ENCODE results near the gene MGAT4B. TPM values are rescaled to one million over a fixed set of nuclear protein-coding genes. Genes with fewer than 3 reads are reported as not detected.

MGAT4B gene
- total RNA-seq, 2 experiments from 2014 or later = 61.1 to 96.5 TPM

DNA sequence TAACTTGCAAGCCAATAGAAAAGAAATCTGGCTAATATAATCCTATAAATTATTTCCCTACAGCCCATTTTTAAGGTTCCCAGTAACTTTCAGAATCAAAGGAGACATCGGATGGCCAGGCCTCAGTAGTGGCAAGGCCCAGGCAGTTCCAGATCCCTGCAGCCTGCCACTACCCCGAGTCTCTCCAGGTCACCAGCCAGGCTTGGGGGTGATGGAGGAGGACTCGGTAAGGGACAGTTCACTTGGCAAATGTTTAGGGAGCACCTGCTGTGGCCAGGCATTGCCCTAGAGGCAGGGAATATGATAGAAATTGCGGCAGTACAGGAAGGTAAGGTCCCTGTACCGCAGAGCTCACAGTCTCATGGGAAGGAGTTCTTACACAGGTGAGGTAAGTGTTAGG lies 28.1 kb downstream of the MGAT4B start:
- H3K4me2 ChIP-seq (ENCODE audit: low read length) = no peak overlapping the region
- no peaks in the 10 kb centered on the region for H4K20me1 ChIP-seq (ENCODE audit: insufficient read depth, low read length)
- intact Hi-C loops (cut with micrococcal nuclease; ENCODE audit: unreplicated experiment) = no loop called here
- H2AFZ ChIP-seq (ENCODE audit: low read length) = no peak overlapping the region
- peaks cover 53% of the 10 kb centered on the region for H3K36me3 ChIP-seq (ENCODE audit: insufficient read depth, low read length)
- TF ChIP-seq CTCF (conservative IDR thresholded peaks at IDR 0.05; ENCODE audit: low read length) (no peak), EZH2phosphoT487 (IDR thresholded peaks at IDR 0.05; ENCODE audit: borderline replicate concordance, low read depth, low read length) (no peak)
- no peaks in the 10 kb centered on the region for H3K4me1 ChIP-seq (ENCODE audit: insufficient read depth, low read length, poor library complexity, severe bottlenecking)
- DNase-seq (ENCODE audit: low spot score) = no peak
- POLR2A ChIA-PET = no interaction called here
- no peak overlapping the region for H3K4me3 ChIP-seq (ENCODE audit: low read depth, low read length, poor library complexity, severe bottlenecking)
- no peak overlapping the region for H3K27ac ChIP-seq (ENCODE audit: low read depth, low read length, poor library complexity, severe bottlenecking)
- no TSS peak for BruUV-seq (replicated peaks)
- H3K9me2 ChIP-seq (ENCODE audit: insufficient read depth, low read length) = no peaks in the 10 kb centered on the region
- H3K79me2 ChIP-seq (ENCODE audit: insufficient read depth, low read depth, low read length) = no peaks in the 10 kb centered on the region
- CTCF ChIA-PET (ENCODE audit: unreplicated experiment) = no interaction called here
- no peaks in the 10 kb centered on the region for H3K9me3 ChIP-seq (ENCODE audit: low read length)

DNA sequence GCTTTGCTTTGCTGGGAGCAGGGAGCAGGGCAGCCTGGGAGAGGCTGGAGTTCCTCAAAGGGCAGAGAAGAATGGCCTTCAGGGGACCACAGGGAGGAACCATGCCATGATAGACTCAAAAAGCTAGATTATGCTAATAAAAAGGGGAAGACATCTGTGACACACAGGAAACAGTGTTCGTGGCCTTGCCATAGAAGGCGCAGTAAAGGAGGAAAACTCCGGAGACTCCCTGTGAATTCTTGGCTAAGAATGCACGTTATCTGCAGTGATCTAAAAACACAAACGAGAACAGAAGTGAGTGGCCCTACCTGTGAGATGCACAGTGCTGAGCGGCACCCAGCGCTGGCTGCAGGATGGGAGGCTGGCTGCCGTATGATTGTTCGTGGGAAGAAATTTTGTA lies 28.8 kb downstream of the MGAT4B start:
- no TSS peak for BruUV-seq (replicated peaks)
- H2AFZ ChIP-seq (ENCODE audit: low read length) = no peak overlapping the region
- H3K9me3 ChIP-seq (ENCODE audit: low read length) = no peaks in the 10 kb centered on the region
- POLR2A ChIA-PET = no interaction called here
- no peak overlapping the region for H3K4me3 ChIP-seq (ENCODE audit: low read depth, low read length, poor library complexity, severe bottlenecking)
- no peaks in the 10 kb centered on the region for H3K4me1 ChIP-seq (ENCODE audit: insufficient read depth, low read length, poor library complexity, severe bottlenecking)
- no peak for DNase-seq (ENCODE audit: low spot score)
- no peaks in the 10 kb centered on the region for H3K9me2 ChIP-seq (ENCODE audit: insufficient read depth, low read length)
- CTCF ChIA-PET (ENCODE audit: unreplicated experiment) = no interaction called here
- H4K20me1 ChIP-seq (ENCODE audit: insufficient read depth, low read length) = no peaks in the 10 kb centered on the region
- no peak overlapping the region for H3K27ac ChIP-seq (ENCODE audit: low read depth, low read length, poor library complexity, severe bottlenecking)
- H3K36me3 ChIP-seq (ENCODE audit: insufficient read depth, low read length) = peaks cover 59% of the 10 kb centered on the region
- no peak overlapping the region for H3K4me2 ChIP-seq (ENCODE audit: low read length)
- no peaks in the 10 kb centered on the region for H3K79me2 ChIP-seq (ENCODE audit: insufficient read depth, low read depth, low read length)
- intact Hi-C loops (cut with micrococcal nuclease; ENCODE audit: unreplicated experiment) = no loop called here
- TF ChIP-seq CTCF (conservative IDR thresholded peaks at IDR 0.05; ENCODE audit: low read length) = no peak
- TF ChIP-seq EZH2phosphoT487 (IDR thresholded peaks at IDR 0.05; ENCODE audit: borderline replicate concordance, low read depth, low read length) = no peak

DNA sequence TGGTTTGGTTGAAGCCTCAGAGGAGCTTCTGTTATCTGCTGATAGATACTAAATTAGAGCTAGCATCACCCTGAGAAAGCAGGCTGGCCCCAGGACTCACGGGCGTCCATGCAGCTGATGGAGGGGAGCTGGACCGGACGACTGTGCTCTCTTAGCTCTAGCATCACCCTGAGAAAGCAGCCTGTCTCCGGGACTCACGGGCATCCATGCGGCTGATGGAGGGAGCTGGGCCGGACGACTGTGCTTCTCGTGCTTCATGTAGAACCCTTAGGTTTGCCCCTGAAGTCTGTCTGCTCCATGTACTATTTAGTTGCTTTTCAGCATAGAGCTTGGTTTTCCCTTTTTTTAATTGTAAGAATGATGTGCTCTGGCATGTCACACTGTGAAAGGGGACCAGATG lies 29.2 kb downstream of the MGAT4B start:
- H3K4me1 ChIP-seq (ENCODE audit: insufficient read depth, low read length, poor library complexity, severe bottlenecking) = no peaks in the 10 kb centered on the region
- POLR2A ChIA-PET = interaction anchor here (0.6 to 1.3 kb wide), 3 partner anchors 9 to 219 kb away, joined by 3 to 4 read pairs (median 3); no protein-coding TSS in a partner anchor
- no peaks in the 10 kb centered on the region for H3K79me2 ChIP-seq (ENCODE audit: insufficient read depth, low read depth, low read length)
- H3K36me3 ChIP-seq (ENCODE audit: insufficient read depth, low read length) = peaks cover 62% of the 10 kb centered on the region
- no peak overlapping the region for H3K27ac ChIP-seq (ENCODE audit: low read depth, low read length, poor library complexity, severe bottlenecking)
- H3K9me2 ChIP-seq (ENCODE audit: insufficient read depth, low read length) = no peaks in the 10 kb centered on the region
- CTCF ChIA-PET (ENCODE audit: unreplicated experiment) = no interaction called here
- no TSS peak for BruUV-seq (replicated peaks)
- intact Hi-C loops (cut with micrococcal nuclease; ENCODE audit: unreplicated experiment) = no loop called here
- H2AFZ ChIP-seq (ENCODE audit: low read length) = no peak overlapping the region
- DNase-seq (ENCODE audit: low spot score) = no peak
- no peak overlapping the region for H3K4me3 ChIP-seq (ENCODE audit: low read depth, low read length, poor library complexity, severe bottlenecking)
- H3K9me3 ChIP-seq (ENCODE audit: low read length) = no peaks in the 10 kb centered on the region
- H3K4me2 ChIP-seq (ENCODE audit: low read length) = no peak overlapping the region
- H4K20me1 ChIP-seq (ENCODE audit: insufficient read depth, low read length) = no peaks in the 10 kb centered on the region
- TF ChIP-seq EZH2phosphoT487 (IDR thresholded peaks at IDR 0.05; ENCODE audit: borderline replicate concordance, low read depth, low read length) = no peak
- no peak for TF ChIP-seq CTCF (conservative IDR thresholded peaks at IDR 0.05; ENCODE audit: low read length)
